ENCODE results near the gene GFRA3. TPM values are rescaled to one million over a fixed set of nuclear protein-coding genes. Genes with fewer than 3 reads are reported as not detected.

The GFRA3 gene, protein sequence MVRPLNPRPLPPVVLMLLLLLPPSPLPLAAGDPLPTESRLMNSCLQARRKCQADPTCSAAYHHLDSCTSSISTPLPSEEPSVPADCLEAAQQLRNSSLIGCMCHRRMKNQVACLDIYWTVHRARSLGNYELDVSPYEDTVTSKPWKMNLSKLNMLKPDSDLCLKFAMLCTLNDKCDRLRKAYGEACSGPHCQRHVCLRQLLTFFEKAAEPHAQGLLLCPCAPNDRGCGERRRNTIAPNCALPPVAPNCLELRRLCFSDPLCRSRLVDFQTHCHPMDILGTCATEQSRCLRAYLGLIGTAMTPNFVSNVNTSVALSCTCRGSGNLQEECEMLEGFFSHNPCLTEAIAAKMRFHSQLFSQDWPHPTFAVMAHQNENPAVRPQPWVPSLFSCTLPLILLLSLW
- not detected in 2 replicates for total RNA-seq

DNA sequence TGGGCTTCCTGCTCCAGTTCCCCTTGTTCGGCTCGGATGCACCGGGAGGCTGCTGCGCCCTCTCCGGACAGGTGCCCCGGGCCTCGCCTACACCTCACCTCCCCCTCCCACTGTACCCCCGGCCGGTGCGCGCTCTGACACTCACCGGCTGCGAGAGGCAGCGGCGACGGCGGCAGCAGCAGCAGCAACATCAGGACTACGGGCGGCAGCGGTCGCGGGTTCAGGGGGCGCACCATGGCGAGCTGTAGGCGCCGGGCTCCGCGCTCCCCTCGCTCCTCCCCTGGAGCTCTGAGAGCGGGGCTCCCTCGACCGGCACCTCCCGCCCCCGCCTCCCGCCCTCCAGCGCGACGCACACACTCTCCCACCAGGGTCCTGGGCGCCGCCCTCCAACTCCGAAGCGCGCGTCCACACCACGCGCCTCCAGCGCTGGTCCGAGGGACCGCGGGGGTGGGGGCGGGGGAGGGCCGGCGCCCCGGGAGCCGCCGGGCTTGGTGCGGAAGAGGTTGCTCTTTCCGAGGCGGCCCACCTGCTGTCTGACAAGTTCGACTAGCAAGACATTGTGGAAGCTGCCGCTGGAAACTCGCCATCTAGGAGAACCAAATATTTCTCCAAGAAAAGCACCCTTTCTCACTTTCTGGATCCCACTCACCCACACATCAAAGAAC, at the start of gene GFRA3:
TSS of gene GFRA3 (minus strand) at position 433 of the 665 bp plus-strand sequence. CDS start at position 236, 197 bp downstream.

DNA sequence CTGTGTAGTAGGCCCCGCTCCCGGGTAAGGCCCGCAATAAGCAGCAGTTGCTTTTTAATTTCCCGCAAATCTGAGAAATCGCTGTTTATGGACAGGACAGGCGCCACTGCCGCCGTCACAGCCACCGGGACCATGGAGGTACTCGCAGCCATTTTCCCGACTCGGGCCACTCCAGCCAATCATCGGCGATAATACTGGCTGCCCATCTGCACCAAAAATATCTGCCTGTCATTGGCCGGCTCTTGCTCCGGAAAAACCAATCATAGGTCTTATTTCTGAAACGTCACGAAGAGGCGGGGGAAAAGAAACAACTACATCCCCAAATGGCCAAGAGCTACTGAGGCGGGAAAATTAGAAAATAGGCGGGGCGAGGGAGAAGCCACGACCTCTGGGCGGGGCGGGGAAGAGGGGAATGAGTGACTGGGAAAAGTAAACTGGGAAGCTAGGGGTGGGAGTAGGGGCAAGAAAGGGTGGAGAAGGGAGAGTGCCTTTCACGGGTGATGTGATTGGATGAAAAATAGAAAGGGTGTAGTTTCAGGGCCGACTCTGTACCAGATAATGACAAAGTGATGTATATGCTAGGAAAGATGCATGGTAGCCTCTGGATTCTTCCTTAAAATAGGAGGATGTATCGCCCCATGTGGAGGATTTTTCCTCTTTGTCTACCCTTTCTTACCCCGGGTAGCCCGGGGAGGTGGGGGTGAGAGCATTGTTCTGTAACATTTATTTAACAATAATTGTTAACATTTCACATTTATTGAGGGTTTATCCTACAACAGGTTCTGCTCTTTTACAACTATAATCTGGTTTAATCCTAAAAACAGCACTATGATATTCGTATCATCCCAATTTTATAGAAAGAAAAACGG, 61.0 kb downstream of the GFRA3 start, which contains the start of gene CDC23:
TSS of gene CDC23 (minus strand) at position 163 of the 869 bp plus-strand sequence. CDS start at position 152, 11 bp downstream.

Other genes starting within 250 kb of the GFRA3 start
- gene FAM13B, start 241.5 kb downstream of the GFRA3 start, total RNA-seq = 56.6 and 59.3 TPM in 2 replicates
- not detected in 2 replicates for gene WNT8A, start 190.6 kb downstream of the GFRA3 start, total RNA-seq
- 11.1 and 11.5 TPM in 2 replicates for gene NME5, start 135.2 kb downstream of the GFRA3 start, total RNA-seq
- gene BRD8, start 96.0 kb downstream of the GFRA3 start, total RNA-seq = 61.4 and 63.9 TPM in 2 replicates
- gene KIF20A, start 95.5 kb downstream of the GFRA3 start, total RNA-seq = 31.6 and 47.7 TPM in 2 replicates
- gene CDC23, start 61.3 kb downstream of the GFRA3 start, total RNA-seq = 32.6 and 34.2 TPM in 2 replicates
- gene CDC25C, start 57.2 kb upstream of the GFRA3 start, total RNA-seq = 3.4 and 5.9 TPM in 2 replicates
- gene FAM53C, start 63.6 kb upstream of the GFRA3 start, total RNA-seq = 32.1 and 32.6 TPM in 2 replicates
- 55.7 and 60.1 TPM in 2 replicates for gene KDM3B, start 78.1 kb upstream of the GFRA3 start, total RNA-seq
- 8.2 and 11.9 TPM in 2 replicates for gene REEP2, start 164.4 kb upstream of the GFRA3 start, total RNA-seq
- gene EGR1, start 190.9 kb upstream of the GFRA3 start, total RNA-seq = 4.6 and 23.8 TPM in 2 replicates

Measured in articular chondrocyte of knee joint (primary cell).